Central memory CD4-positive, alpha-beta T cell (primary cell): ENCODE data around the gene CRTC3.
"Not testable (repeated sequence)": the region's sequence is repeated elsewhere in the genome, so short reads cannot be mapped to it uniquely, and the experiment has no call there.

Experiments
- DNase-seq: peaks from one replicate; pipeline ENCODE4 v3.0.0; 2022

The CRTC3 gene

GRCh38 chr15:90683371-90683770 is 153.6 kb downstream of the CRTC3 start:
- DNase-seq: no peak

GRCh38 chr15:90683876-90684275 is 154.2 kb downstream of the CRTC3 start:
- no peak for DNase-seq

- no peak for DNase-seq
These were observed 154.6 kb downstream of the CRTC3 start for GRCh38 chr15:90684281-90684680.

- no peak for DNase-seq
These were observed 156.1 kb downstream of the CRTC3 start for GRCh38 chr15:90685591-90686434.

GRCh38 chr15:90686435-90687218 is 156.9 kb downstream of the CRTC3 start:
- peak; percentile 40 for DNase-seq

GRCh38 chr15:90689326-90689961 is 159.7 kb downstream of the CRTC3 start:
- DNase-seq: not testable (repeated sequence)

GRCh38 chr15:90690585-90690984 is 160.9 kb downstream of the CRTC3 start:
- DNase-seq: no peak

GRCh38 chr15:90691369-90691768 is 161.6 kb downstream of the CRTC3 start:
- DNase-seq: no peak

- no peak for DNase-seq
These were observed 162.5 kb downstream of the CRTC3 start for GRCh38 chr15:90691982-90692773.
